Fibroblast of lung (primary cell): Measurements from ENCODE around the gene RPS6KA2.

Source experiments
- CTCF ChIP-seq, 2 donors: IDR thresholded peaks in 1 of 2; conservative IDR thresholded peaks in 1 of 2; 1 replicate in 1 of 2; 2 replicates in 1 of 2; pipeline ENCODE4 v1.5.1; 2011 to 2012; ENCODE audit warnings: low read length in 2 of 2, control low read depth in 1 of 2, inconsistent platforms in 1 of 2, low read depth in 1 of 2, mild to moderate bottlenecking in 1 of 2
- EZH2 ChIP-seq: IDR thresholded peaks from 2 replicates; pipeline ENCODE4 v1.5.1; 2012; ENCODE audit warnings: low read length, control low read depth, mild to moderate bottlenecking; ENCODE audit errors: missing control alignments

DNA sequence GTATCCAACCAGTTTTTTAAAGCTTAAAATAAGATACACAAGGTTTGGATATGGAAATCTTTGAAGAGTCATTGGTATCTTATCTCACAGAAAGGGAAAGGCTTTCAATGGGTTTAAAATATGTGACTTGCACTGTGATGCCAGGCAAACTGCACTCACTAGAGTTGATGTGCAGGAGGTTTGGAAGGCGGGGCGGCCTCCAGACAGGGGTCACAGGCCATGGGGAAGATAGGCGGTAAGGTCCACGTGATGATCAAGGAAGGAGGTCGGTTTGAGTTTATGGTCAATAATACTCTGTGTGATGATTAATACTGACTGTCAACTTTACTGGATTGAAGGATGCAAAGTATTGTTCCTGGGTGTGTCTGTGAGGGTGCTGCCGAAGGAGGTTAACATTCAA lies 31.1 kb downstream of the RPS6KA2 start:
- no peak for TF ChIP-seq CTCF (conservative IDR thresholded peaks at IDR 0.05 in 1 of 2, IDR thresholded peaks at IDR 0.05 in 1 of 2; ENCODE audit: low read depth in 1 of 2, low read length in 2 of 2)
- no peak for TF ChIP-seq EZH2
